GM12801 (cell line): ENCODE data around the gene WFDC5.

ENCODE experiments used
- TF ChIP-seq, protein P1 (sequence below): IDR thresholded peaks from one replicate; pipeline ENCODE4 v1.5.1; 2011; ENCODE audit warnings: control low read depth; ENCODE audit not compliant: insufficient read length; ENCODE audit errors: extremely low read depth

The WFDC5 gene, protein sequence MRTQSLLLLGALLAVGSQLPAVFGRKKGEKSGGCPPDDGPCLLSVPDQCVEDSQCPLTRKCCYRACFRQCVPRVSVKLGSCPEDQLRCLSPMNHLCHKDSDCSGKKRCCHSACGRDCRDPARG

DNA sequence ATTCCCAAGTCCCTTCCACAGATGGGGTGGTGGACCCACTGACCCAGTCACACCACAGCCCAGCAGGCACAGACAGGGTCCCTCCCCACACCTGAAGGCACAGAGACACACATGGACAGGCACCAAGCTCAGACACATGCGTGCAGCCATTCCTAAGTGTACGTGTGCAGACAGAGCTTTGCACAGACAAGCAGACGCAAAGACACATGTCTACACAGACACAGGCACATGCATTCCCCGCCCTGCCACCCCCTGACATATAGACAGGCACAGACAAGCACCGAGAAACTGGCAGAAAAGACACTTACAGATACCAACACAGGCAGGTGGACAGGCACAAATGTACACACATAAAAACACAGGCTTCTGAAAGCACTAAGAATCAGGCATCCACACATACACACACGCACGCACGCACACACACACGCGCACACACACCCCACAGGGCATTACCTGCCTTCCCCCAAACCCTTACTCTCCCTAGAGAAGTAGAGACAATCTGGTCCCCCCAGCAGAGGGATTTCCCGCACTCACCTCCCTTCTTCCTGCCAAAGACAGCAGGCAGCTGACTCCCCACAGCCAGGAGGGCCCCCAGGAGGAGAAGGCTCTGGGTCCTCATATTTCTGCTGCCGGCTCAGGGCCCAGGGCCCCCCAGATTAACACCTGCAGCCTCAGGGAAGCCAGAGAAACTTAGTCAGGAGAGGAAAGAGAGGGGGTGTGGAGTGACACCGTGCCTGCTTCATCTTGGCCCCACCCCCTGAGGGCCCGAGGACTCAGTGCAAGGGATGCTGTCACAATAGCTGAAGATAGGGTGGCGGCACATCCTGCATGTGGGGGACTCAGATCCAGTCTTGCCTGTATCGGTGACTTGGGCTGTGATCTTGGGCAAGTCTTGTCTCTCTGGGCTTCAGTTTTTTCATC is at the start of gene WFDC5:
Gene WFDC5 (minus strand): TSS at position 710 of the 921 bp plus-strand sequence. CDS start 91 bp downstream, at position 619.
- TF ChIP-seq, protein P1, sequence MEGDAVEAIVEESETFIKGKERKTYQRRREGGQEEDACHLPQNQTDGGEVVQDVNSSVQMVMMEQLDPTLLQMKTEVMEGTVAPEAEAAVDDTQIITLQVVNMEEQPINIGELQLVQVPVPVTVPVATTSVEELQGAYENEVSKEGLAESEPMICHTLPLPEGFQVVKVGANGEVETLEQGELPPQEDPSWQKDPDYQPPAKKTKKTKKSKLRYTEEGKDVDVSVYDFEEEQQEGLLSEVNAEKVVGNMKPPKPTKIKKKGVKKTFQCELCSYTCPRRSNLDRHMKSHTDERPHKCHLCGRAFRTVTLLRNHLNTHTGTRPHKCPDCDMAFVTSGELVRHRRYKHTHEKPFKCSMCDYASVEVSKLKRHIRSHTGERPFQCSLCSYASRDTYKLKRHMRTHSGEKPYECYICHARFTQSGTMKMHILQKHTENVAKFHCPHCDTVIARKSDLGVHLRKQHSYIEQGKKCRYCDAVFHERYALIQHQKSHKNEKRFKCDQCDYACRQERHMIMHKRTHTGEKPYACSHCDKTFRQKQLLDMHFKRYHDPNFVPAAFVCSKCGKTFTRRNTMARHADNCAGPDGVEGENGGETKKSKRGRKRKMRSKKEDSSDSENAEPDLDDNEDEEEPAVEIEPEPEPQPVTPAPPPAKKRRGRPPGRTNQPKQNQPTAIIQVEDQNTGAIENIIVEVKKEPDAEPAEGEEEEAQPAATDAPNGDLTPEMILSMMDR: no peak

GRCh38 chr20:45163083-45163803 is 48.3 kb upstream of the WFDC5 start:
- TF ChIP-seq, protein P1: no peak

- TF ChIP-seq, protein P1: no peak
Observed at GRCh38 chr20:45157962-45158361, 43.0 kb upstream of the WFDC5 start.

GRCh38 chr20:45156713-45157112 is 41.7 kb upstream of the WFDC5 start:
- TF ChIP-seq, protein P1: no peak

- TF ChIP-seq, protein P1: no peak
Observed at GRCh38 chr20:45154183-45154582, 39.2 kb upstream of the WFDC5 start.

GRCh38 chr20:45153752-45154151 is 38.8 kb upstream of the WFDC5 start:
- TF ChIP-seq, protein P1: no peak

DNA sequence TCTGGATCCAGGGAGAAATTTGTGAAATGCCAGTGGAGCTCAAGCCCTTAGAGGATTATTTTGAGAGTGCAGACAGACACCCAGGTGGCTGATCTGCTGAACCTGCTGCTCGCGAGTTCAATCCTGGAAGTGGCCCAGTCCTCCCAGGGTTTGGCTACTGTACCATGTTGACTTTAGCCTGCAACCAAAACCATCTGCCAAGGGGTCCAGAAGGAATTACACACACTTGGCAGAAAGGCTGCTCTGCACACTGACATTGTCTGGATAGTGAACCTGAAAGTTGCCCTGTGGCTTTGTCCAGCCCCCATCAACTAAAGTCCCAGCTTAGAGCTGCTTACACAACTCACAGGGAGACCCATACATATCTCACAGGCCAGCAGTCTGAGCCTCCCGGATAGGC is 38.2 kb upstream of the WFDC5 start:
- TF ChIP-seq, protein P1: no peak
